Stimulated activated naive CD4-positive, alpha-beta T cell (primary cell): ENCODE data around the gene AFF1.

Source experiments
- DNase-seq, 6 experiments: peaks; one replicate each; lab custom pipeline; 2025; lab: John Stamatoyannopoulos, UW

The AFF1 gene

GRCh38 chr4:87150498-87151261 is 215.9 kb downstream of the AFF1 start:
- DNase-seq, result peak in 5 of 6 experiments; percentile 3 to 70 (median 19)

GRCh38 chr4:87151730-87152129 is 216.9 kb downstream of the AFF1 start:
- no peak for DNase-seq

GRCh38 chr4:87152310-87153041 is 217.7 kb downstream of the AFF1 start:
- no peak for DNase-seq

- DNase-seq, result no peak
Measured at GRCh38 chr4:87153078-87153870, 218.5 kb downstream of the AFF1 start.

GRCh38 chr4:87165892-87166291 is 231.1 kb downstream of the AFF1 start:
- DNase-seq, result no peak

GRCh38 chr4:87166296-87166854 is 231.6 kb downstream of the AFF1 start:
- no peak for DNase-seq

GRCh38 chr4:87171944-87172343 is 237.1 kb downstream of the AFF1 start:
- no peak for DNase-seq

GRCh38 chr4:87174672-87175071 is 239.9 kb downstream of the AFF1 start:
- no peak for DNase-seq

GRCh38 chr4:87179751-87180150 is 244.9 kb downstream of the AFF1 start:
- no peak for DNase-seq

- DNase-seq, result no peak
Measured at GRCh38 chr4:87180767-87181166, 246.0 kb downstream of the AFF1 start.

GRCh38 chr4:87185146-87185870 is 250.5 kb downstream of the AFF1 start:
- DNase-seq, result no peak

GRCh38 chr4:87188048-87188447 is 253.2 kb downstream of the AFF1 start:
- no peak for DNase-seq

GRCh38 chr4:87188932-87189331 is 254.1 kb downstream of the AFF1 start:
- no peak for DNase-seq
